Measurements from ENCODE around the gene COQ2. TPM values are rescaled to one million over a fixed set of nuclear protein-coding genes. Genes with fewer than 3 reads are reported as not detected.
"Not testable (repeated sequence)": the region's sequence is repeated elsewhere in the genome, so short reads cannot be mapped to it uniquely, and the experiment has no call there.

Gene COQ2
- total RNA-seq, 3 donors from 2014 or later (not counting 1 experiment from before 2014, with no cell fraction given): 4.7 to 9.7 (median 7.0) TPM

DNA sequence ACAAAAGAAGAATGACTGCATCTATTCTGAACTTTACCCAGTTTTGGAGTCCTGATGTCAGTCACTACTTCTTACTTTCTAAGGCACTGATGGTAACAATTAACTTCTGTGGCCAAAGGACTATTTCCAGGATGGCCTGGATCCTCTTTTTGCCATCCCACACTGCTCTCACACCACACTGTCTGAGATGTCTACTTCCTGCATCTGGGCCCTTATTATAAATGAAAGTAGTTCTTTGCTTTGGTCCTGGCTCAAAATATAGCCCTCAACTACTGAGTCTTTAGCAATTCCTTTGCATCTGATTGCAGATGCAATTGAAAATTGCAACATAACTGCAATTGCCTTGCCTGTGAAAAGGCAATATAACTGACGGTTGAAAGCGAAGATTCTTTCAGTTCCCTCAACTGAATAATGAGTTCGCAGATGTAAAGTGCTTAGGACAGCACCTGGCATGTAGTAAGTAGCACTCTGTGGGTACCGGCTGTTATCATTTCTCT lies 44.2 kb downstream of the COQ2 start:
- Mint-ChIP-seq H3K27me3 (ENCODE audit: low read depth in 2 of 2) (no peaks in the 10 kb centered on the region), H3K27ac (no peak overlapping the region), H3K9me3 (no peaks in the 10 kb centered on the region), H3K36me3 (no peaks in the 10 kb centered on the region), H3K4me1 (peaks cover 51 to 52% of the 10 kb centered on the region in 2 donors), H3K4me3 (no peak overlapping the region)
- H3K9me3 ChIP-seq (ENCODE audit: control insufficient read depth, insufficient read depth, low read length): no peaks in the 10 kb centered on the region
- H3K4me3 ChIP-seq (ENCODE audit: low read length): no peak overlapping the region
- no peaks in the 10 kb centered on the region for H3K27me3 ChIP-seq (ENCODE audit: control insufficient read depth, insufficient read depth, low read length)
- intact Hi-C loops (cut with micrococcal nuclease): no loop called here
- ATAC-seq (peak in 1 of 3 donors; percentile 48), DNase-seq (no peak)
- 52% methylated on average over 3 of the region's 4 CpGs for WGBS (ENCODE audit: insufficient coverage)
- H3K4me1 ChIP-seq (ENCODE audit: control insufficient read depth, insufficient read depth, low read length): peaks cover 11% of the 10 kb centered on the region
- H3K27ac ChIP-seq (ENCODE audit: low read length): no peak overlapping the region
- no peaks in the 10 kb centered on the region for H3K36me3 ChIP-seq (ENCODE audit: control insufficient read depth, insufficient read depth, low read length)
- TF ChIP-seq, protein P1, sequence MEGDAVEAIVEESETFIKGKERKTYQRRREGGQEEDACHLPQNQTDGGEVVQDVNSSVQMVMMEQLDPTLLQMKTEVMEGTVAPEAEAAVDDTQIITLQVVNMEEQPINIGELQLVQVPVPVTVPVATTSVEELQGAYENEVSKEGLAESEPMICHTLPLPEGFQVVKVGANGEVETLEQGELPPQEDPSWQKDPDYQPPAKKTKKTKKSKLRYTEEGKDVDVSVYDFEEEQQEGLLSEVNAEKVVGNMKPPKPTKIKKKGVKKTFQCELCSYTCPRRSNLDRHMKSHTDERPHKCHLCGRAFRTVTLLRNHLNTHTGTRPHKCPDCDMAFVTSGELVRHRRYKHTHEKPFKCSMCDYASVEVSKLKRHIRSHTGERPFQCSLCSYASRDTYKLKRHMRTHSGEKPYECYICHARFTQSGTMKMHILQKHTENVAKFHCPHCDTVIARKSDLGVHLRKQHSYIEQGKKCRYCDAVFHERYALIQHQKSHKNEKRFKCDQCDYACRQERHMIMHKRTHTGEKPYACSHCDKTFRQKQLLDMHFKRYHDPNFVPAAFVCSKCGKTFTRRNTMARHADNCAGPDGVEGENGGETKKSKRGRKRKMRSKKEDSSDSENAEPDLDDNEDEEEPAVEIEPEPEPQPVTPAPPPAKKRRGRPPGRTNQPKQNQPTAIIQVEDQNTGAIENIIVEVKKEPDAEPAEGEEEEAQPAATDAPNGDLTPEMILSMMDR (IDR thresholded peaks at IDR 0.05): no peak

DNA sequence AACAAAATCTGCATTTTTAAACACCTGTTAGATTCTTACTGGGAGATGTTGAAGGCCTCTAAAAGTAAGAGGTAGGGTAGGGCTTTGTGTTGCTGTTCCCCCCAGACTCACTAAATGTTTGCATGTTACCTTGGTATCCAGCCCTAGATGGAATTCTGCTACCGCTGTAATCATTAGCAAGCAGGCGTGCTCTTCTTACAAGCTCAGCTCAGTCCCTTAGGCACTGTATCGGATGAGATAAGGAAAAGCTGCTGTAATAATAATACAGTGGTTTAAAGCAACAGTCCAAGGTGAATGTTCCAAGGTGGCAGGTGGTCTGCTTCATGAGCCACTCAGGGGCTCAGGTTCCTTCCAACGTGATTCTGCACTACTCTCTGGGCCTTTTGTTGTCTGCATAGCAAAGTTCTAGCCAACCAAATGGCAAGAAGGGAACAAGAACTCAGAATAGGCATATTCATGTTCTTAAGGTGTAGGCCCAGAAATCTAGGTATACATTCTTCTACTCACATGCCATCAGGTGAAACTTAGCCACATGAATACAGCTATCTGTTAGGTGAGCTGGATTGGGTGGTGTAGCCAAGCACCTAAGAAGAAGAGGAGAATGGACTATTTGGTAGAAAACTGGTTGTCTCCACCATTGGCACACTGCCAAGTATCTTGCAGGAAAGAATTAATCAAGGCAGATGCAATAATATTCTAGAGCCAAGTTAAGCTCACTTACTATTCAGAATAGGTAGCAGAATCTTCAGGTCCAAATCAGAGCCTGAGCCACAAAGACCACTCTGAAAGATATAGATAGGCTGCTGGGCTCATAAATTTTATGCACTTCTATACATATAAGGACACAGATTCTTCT lies 46.0 kb downstream of the COQ2 start:
- no peaks in the 10 kb centered on the region for H3K9me3 Mint-ChIP-seq
- Histone ChIP-seq H3K27me3 (ENCODE audit: control insufficient read depth, insufficient read depth, low read length) (no peaks in the 10 kb centered on the region), H3K4me1 (ENCODE audit: control insufficient read depth, insufficient read depth, low read length) (peaks cover 19% of the 10 kb centered on the region), H3K4me3 (ENCODE audit: low read length) (no peak overlapping the region), H3K9me3 (ENCODE audit: control insufficient read depth, insufficient read depth, low read length) (no peaks in the 10 kb centered on the region), H3K27ac (ENCODE audit: low read length) (no peak overlapping the region), H3K36me3 (ENCODE audit: control insufficient read depth, insufficient read depth, low read length) (no peaks in the 10 kb centered on the region)
- DNase-seq: no peak
- peaks cover 52 to 54% of the 10 kb centered on the region in 2 donors for H3K4me1 Mint-ChIP-seq
- 98% methylated on average over 4 of the region's 4 CpGs for WGBS (ENCODE audit: insufficient coverage)
- ATAC-seq: no peak
- no peaks in the 10 kb centered on the region for H3K27me3 Mint-ChIP-seq (ENCODE audit: low read depth in 2 of 2)
- TF ChIP-seq, protein P1 (IDR thresholded peaks at IDR 0.05): no peak
- intact Hi-C loops (cut with micrococcal nuclease): no loop called here
- no peak overlapping the region for H3K4me3 Mint-ChIP-seq
- H3K36me3 Mint-ChIP-seq: no peaks in the 10 kb centered on the region
- no peak overlapping the region for H3K27ac Mint-ChIP-seq

DNA sequence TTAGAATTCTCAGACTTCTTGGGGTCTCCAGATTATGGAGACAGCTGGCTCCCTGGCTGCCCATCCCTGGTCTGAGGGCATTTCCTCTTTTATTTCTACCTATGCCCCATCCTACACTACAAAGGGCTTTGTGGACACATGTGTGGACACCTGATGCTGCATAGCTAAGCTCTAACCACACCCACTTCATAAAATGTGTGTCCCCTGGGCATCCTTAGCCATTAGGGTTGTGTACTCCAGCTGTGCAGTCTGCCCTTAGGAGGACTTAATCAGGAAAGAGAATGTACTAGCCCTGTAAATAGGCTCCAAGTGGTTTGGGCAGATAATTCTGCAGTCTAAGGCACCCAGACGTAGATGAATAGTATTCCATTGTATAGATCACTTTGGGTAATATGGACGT lies 47.0 kb downstream of the COQ2 start:
- Histone ChIP-seq H3K4me1 (ENCODE audit: control insufficient read depth, insufficient read depth, low read length) (peaks cover 19% of the 10 kb centered on the region), H3K36me3 (ENCODE audit: control insufficient read depth, insufficient read depth, low read length) (no peaks in the 10 kb centered on the region), H3K4me3 (ENCODE audit: low read length) (no peak overlapping the region), H3K27ac (ENCODE audit: low read length) (no peak overlapping the region), H3K9me3 (ENCODE audit: control insufficient read depth, insufficient read depth, low read length) (no peaks in the 10 kb centered on the region), H3K27me3 (ENCODE audit: control insufficient read depth, insufficient read depth, low read length) (no peaks in the 10 kb centered on the region)
- no peaks in the 10 kb centered on the region for H3K9me3 Mint-ChIP-seq
- TF ChIP-seq, protein P1 (IDR thresholded peaks at IDR 0.05): no peak
- ATAC-seq (no peak), DNase-seq (no peak)
- peaks cover 46 to 50% of the 10 kb centered on the region in 2 donors for H3K4me1 Mint-ChIP-seq
- no peak overlapping the region for H3K4me3 Mint-ChIP-seq
- H3K36me3 Mint-ChIP-seq: no peaks in the 10 kb centered on the region
- H3K27me3 Mint-ChIP-seq (ENCODE audit: low read depth in 2 of 2): no peaks in the 10 kb centered on the region
- intact Hi-C loops (cut with micrococcal nuclease): no loop called here
- H3K27ac Mint-ChIP-seq: no peak overlapping the region
- WGBS (ENCODE audit: insufficient coverage): 100% methylated on average over 1 of the region's 2 CpGs

DNA sequence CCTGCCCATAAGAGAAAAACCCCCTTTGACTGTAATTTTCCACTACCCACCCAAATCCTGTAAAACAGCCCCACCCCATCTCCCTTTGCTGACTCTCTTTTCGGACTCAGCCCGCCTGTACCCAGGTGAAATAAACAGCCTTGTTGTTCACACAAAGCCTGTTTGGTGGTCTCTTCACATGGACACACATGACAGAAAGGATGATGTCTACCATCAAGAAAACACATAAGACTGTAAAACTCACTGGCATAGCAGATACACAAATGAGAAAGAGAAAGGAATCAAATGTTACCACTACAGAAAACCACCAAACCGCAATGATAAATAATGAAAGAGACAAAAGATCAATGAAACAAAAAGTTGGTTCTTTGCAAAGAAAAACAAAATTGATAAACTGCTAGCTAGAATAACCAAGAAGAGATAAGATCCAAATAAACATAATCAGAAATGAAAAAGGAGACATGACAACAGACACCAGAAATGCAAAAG lies 48.9 kb downstream of the COQ2 start:
- H3K4me1 ChIP-seq (ENCODE audit: control insufficient read depth, insufficient read depth, low read length): peaks cover 27% of the 10 kb centered on the region
- DNase-seq: peak in 1 of 2 donors; percentile 63
- H3K36me3 Mint-ChIP-seq; H3K27me3 Mint-ChIP-seq (ENCODE audit: low read depth in 2 of 2); ATAC-seq; intact Hi-C loops (cut with micrococcal nuclease); H3K27me3 ChIP-seq (ENCODE audit: control insufficient read depth, insufficient read depth, low read length); H3K27ac ChIP-seq (ENCODE audit: low read length); H3K36me3 ChIP-seq (ENCODE audit: control insufficient read depth, insufficient read depth, low read length); H3K9me3 ChIP-seq (ENCODE audit: control insufficient read depth, insufficient read depth, low read length); H3K4me3 ChIP-seq (ENCODE audit: low read length); H3K9me3 Mint-ChIP-seq: not testable (repeated sequence)
- 61% methylated on average over 2 of the region's 3 CpGs for WGBS (ENCODE audit: insufficient coverage)
- Mint-ChIP-seq H3K4me1 (peaks cover 53 to 55% of the 10 kb centered on the region in 2 donors), H3K4me3 (peak overlapping the region; percentile 40), H3K27ac (peak overlapping the region; percentile 19 to 79)
